ACC112 (cell line): ENCODE measurements around the gene CFAP65.

Source experiments
- H2AFZ ChIP-seq: fragments of 200-600 bp; sonication (generic); one replicate; pipeline ENCODE4 v1.6.0; 2017; ENCODE audit warnings: antibody characterized with exemption, low read length; ENCODE audit not compliant: unreplicated experiment
- H3K27ac ChIP-seq: fragments of 200-600 bp; sonication (generic); 2 replicates; pipeline ENCODE4 v1.5.1; 2014; ENCODE audit warnings: low read depth, mild to moderate bottlenecking, antibody characterized with exemption, low read length, moderate library complexity
- H3K27me3 ChIP-seq: fragments of 200-600 bp; sonication (generic); 2 replicates; pipeline ENCODE4 v1.6.1; 2014; ENCODE audit warnings: mild to moderate bottlenecking, antibody characterized with exemption, low read length, moderate library complexity, mixed read lengths; ENCODE audit not compliant: insufficient read depth
- H3K36me3 ChIP-seq: fragments of 200-600 bp; sonication (generic); 2 replicates; pipeline ENCODE4 v1.6.1; 2016; ENCODE audit warnings: mild to moderate bottlenecking, antibody characterized with exemption, low read length, moderate library complexity, mixed read lengths; ENCODE audit not compliant: insufficient read depth
- H3K4me1 ChIP-seq: fragments of 200-600 bp; sonication (generic); one replicate; pipeline ENCODE4 v1.6.1; 2016; ENCODE audit warnings: low read length, mixed read lengths; ENCODE audit not compliant: insufficient read depth, unreplicated experiment, control insufficient read depth
- H3K4me3 ChIP-seq: fragments of 200-600 bp; sonication (generic); 2 replicates; pipeline ENCODE4 v1.5.1; 2014; ENCODE audit warnings: mild to moderate bottlenecking, low read depth, low read length
- H3K79me2 ChIP-seq: fragments of 200-600 bp; sonication (generic); one replicate; pipeline ENCODE4 v1.6.0; 2016; ENCODE audit warnings: low read length; ENCODE audit not compliant: control insufficient read depth, unreplicated experiment, insufficient read depth

The CFAP65 gene

DNA sequence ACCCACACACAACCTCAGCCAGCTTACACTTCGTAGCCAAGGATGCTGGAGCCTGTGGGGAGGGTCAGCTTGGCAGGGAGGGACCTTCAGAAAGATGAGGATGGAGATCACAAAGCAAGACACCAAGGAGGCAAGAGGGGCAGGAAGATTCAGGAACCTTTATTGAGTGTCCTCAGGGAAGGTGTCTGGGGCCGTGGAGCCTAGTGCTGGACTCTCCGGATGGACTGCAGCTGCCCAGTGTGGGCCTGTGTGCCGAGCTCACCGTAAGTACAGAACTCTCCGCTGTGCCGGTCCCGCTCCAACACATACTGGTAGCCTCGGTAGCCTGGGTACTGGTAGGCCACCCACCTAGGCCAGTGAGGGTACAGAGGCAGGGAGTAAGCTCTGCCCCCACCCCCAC is 51.3 kb downstream of the CFAP65 start:
- H3K27ac ChIP-seq: no peak overlapping the region
- H3K27me3 ChIP-seq: peaks cover 98% of the 10 kb centered on the region
- no peaks in the 10 kb centered on the region for H3K36me3 ChIP-seq
- H3K79me2 ChIP-seq: no peaks in the 10 kb centered on the region
- H3K4me1 ChIP-seq: peaks cover 4% of the 10 kb centered on the region
- H2AFZ ChIP-seq: no peak overlapping the region
- H3K4me3 ChIP-seq: no peak overlapping the region

DNA sequence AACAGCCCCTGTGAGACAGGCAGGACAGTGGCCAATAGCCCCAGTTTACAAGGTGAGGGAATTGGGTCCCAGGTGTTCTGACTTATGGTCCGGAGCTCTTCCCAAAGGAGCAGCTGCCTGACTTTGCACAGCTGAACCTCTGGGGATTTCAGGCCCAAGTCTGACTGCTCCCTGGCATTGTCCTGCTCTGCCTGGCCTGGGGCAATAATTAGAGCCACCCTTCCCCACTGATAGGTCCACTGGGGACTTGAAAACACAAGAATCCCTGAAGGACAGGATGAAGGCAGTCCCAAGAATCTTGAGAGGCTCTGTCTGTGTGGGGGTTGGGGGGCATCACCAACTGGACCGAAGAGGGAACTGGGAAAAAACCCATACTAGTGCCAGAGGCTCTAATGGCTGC is 52.7 kb downstream of the CFAP65 start:
- Histone ChIP-seq H3K27me3 (peaks cover 99% of the 10 kb centered on the region), H3K27ac (no peak overlapping the region), H2AFZ (no peak overlapping the region), H3K4me3 (no peak overlapping the region), H3K36me3 (no peaks in the 10 kb centered on the region), H3K79me2 (no peaks in the 10 kb centered on the region), H3K4me1 (no peaks in the 10 kb centered on the region)

DNA sequence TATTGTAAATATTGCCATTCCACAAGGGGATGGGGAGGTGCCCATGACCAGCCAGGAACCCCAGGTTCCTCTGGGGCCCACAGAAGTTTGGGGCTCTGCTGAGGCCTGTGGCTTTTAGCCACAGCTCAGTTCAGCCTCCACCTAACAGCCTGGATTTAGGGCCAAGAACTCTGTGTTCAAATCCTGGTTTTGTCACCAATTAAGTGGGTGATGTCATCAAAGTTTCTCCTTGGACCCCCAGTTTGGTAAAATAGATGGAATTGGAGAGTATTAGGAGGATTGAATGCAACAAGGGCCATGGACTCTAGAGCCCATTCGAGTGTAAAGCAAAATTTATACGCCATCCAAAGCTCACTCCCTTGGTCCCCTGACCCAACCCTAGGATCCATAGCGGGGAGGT is 53.2 kb downstream of the CFAP65 start:
- Histone ChIP-seq H3K4me3 (no peak overlapping the region), H3K27ac (no peak overlapping the region), H2AFZ (no peak overlapping the region), H3K27me3 (peaks cover 99% of the 10 kb centered on the region), H3K4me1 (no peaks in the 10 kb centered on the region), H3K36me3 (no peaks in the 10 kb centered on the region), H3K79me2 (no peaks in the 10 kb centered on the region)

DNA sequence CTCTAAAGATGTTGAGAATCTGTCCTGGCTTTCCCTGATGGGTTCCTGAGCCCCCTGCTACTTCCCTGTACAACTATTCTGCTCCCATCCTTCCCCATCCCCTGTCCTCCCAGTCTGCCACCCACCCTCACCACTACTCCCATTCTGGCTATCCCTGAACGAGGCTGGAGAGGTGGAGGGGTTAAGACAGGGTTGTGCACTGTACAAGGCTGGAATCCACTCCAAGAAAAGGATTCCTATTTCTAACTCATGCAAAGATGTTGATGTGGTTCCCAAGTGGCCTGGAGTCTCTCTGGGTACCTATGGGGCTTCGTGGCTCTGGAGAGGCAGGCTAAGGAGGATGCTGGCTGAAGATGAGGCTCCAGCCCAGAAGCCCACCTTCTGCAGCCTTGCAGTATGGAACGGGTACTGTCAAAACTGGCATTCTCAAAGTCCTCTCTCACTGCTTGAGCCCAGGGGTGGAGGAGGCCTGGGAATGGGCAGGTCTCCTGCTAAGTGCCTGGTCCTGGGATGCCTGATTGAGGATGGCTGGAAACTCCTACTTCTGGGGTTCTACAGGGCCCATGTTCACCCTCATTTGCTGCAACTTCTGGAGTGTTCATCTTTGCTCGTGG is 55.1 kb downstream of the CFAP65 start:
- Histone ChIP-seq H3K4me1 (no peaks in the 10 kb centered on the region), H2AFZ (no peak overlapping the region), H3K27me3 (peaks cover 99% of the 10 kb centered on the region)

DNA sequence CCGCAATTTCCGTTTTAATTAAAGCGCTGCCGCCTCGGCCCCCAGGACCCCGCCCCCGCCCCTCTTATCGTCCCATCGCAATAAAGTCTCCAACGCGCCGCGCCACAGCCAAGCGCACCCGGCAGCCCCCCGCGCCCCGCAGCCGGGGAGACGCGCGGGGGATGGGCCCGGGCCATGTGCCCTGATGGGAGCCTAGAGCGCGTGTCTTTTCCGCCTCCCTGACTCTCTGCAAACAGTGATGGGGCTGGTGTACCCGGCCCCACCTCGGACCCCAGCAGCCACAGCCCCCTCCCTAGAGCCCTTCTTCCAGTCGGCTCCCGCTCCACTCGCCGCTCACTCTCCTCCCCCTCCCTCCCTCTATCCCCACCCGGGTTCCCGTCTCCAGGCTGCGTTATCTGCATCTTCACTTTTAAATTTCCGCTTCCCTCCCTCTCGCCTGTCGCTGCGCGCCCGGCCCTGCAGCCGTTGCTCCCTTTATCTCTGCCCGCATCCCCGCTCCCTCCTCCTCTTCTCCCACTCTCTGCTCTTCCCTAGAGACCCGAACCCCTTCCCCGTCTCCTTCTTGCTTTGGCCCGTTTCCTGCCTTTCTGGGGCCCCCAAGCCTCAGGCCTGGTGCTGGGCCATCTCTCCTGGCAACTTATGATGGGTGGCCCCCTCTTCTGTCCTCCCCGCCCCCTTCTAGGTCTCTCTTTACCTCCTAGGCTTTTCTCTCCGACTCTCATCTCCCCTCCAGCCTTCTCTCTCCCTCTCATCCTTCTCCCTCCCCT is 55.8 kb downstream of the CFAP65 start:
- Histone ChIP-seq H3K27me3 (peaks cover 98% of the 10 kb centered on the region), H3K4me3 (no peak overlapping the region), H2AFZ (no peak overlapping the region), H3K36me3 (no peaks in the 10 kb centered on the region), H3K79me2 (no peaks in the 10 kb centered on the region), H3K27ac (no peak overlapping the region), H3K4me1 (no peaks in the 10 kb centered on the region)

More for the DNA sequence above, 55.1 kb downstream of the CFAP65 start:
- no peak overlapping the region for H3K4me3 ChIP-seq
- no peak overlapping the region for H3K27ac ChIP-seq
- no peaks in the 10 kb centered on the region for H3K79me2 ChIP-seq
- H3K36me3 ChIP-seq: no peaks in the 10 kb centered on the region

DNA sequence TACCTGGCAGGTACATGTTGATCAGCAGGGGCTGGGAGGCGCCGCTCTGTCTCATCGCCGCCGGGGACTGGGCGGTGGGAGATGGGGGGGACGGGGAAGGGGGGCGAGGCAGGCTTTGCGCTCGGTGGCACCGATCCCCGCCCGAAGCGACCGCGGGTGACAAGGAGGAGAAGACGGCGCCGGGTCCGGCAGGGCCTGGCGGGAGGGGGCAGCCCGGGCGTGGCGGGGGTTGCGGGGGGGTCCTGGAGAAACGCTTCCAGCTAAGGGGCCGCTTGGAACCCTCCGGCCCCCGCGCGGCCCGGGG is 56.3 kb downstream of the CFAP65 start, which contains the start of gene FEV:
FEV (minus strand) TSS at position 164 of the 304 bp plus-strand sequence; CDS start at position 55, 109 bp downstream.
- Histone ChIP-seq H3K4me3 (no peak within 1 kb of the TSS), H3K36me3 (no peaks in the 10 kb centered on the region), H3K4me1 (no peaks in the 10 kb centered on the region), H3K79me2 (no peaks in the 10 kb centered on the region), H3K27me3 (peaks cover 95% of the 10 kb centered on the region), H2AFZ (peak within 1 kb of the TSS; percentile 11), H3K27ac (no peak within 1 kb of the TSS)

DNA sequence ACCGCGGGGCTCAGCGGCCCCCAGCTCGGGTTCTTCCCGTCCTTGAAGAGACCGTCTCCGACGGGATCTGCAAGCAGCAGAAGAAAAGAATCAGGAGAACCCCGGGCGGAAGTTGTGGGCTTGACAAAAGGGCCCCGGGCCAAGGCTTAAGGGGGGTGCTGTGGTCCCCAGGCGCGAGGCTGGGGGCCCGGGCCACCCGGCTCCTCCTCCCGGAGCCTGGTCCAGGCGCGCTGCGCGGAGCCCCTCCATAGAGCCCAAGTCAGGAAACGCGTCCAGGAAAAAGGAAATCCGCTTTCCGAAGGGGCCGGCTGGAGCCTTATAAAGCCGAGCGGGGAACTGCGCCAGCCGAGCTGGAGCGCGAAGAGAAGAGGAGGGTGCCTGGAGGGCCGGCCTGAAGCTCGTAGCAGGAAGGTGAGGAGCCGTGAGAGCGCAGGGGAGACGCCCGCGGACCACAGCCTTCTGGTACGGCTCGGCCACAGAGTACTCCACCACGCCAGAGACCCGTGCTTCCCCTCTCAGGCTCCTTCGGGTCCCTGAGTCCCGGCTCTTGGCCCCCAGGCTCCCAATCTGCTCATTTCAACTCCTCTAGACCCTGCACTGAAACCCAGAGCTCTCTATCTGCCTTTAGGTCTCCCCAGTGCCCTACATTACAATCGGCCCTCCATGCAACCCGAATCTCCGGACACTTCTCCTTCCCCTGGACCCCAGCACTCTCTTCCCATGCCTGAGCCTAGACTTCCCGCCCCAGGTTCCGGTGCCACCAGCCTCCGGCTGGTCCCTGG is 56.9 kb downstream of the CFAP65 start:
- Histone ChIP-seq H3K4me3 (no peak overlapping the region), H3K27ac (no peak overlapping the region), H3K79me2 (no peaks in the 10 kb centered on the region), H3K4me1 (no peaks in the 10 kb centered on the region), H2AFZ (peak overlapping the region; percentile 11), H3K27me3 (peaks cover 89% of the 10 kb centered on the region), H3K36me3 (no peaks in the 10 kb centered on the region)

DNA sequence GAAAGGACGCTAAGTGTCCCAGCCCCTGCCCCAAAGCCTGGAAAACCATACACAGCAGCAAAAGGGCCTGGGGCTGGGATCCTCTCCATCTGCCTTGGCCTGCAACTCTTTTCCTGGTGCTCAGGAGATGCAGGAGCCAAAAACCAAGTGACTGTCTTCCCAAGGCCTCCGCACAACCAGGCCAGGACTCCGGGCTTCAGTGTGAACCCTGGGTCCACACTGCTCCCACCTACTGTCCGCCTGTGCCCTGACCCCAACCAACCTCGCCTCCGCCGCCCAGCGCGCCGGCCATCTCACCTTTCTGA is 57.4 kb downstream of the CFAP65 start:
- Histone ChIP-seq H3K4me1 (no peaks in the 10 kb centered on the region), H3K27ac (no peak overlapping the region), H2AFZ (no peak overlapping the region), H3K4me3 (no peak overlapping the region), H3K27me3 (peaks cover 84% of the 10 kb centered on the region), H3K79me2 (no peaks in the 10 kb centered on the region), H3K36me3 (no peaks in the 10 kb centered on the region)

DNA sequence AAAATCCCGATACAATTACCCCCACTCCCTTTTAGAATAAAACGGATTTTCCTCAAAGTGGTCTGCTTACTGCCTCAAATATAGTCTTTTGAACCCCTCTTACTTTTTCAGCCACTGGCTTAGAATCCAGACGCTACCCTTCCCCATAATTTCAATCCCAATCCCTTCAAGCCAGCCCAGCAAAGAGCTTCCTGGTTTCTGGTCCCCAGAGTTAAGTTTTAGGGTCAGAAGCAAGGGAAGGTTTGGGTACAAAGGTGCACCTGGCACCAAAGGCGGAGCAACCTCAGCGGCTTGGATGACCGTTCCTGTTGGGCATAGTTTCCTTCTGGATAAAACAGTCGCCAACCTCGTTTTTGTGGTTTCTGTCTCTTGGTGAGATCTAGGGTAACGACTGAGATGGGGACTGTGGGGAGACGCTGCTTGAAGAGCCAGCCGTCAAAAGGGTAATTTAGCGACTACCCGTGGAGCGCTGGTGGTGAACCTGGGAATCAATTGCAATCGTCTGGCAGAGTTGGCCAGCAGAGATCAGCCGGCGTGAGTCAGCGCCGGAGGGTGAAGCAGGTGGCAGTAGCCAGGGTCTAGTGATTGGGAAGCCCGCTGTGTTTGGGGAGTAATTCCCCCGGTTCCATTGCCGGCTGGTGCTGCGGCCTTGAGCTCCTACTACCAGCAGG is 57.9 kb downstream of the CFAP65 start:
- Histone ChIP-seq H3K79me2 (no peaks in the 10 kb centered on the region), H3K4me3 (no peak overlapping the region), H3K27me3 (peaks cover 82% of the 10 kb centered on the region), H3K36me3 (no peaks in the 10 kb centered on the region), H2AFZ (no peak overlapping the region), H3K4me1 (no peaks in the 10 kb centered on the region), H3K27ac (no peak overlapping the region)

DNA sequence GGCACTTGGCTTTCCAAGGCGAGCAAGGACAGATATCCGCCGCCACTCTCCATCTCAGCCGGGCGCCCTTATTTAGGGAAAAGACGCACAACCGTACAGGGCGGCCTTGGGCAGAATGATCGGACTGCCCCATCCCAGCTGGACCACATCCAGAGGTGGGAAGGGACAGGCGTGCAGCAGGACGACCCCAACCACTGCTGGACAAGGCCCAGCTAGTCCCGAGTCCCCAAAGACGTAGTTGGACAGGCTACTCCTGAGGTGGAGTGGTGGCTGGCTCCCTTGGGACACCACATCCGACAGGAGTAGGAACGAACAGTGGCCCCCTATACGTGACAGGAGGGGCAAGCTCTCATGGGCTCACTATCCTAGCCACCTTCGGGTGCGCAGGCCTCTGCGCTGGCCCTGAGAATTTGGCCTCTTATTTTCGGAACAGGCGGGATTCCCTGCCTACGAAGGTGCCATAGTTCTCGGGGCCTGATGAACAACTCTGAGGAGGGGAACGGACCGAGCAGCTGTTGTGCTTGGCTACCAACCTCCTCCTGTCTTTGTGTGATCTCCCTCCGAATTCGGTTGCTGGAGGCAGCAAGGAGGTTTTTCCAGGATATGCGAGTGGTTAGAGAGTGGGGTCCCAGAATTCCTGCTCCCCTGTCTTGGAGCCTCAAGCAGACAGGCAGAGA is 58.6 kb downstream of the CFAP65 start:
- Histone ChIP-seq H3K4me3 (no peak overlapping the region; the same call in 1 of the 2 replicates), H3K36me3 (no peaks in the 10 kb centered on the region), H3K4me1 (no peaks in the 10 kb centered on the region), H3K27ac (no peak overlapping the region), H3K79me2 (no peaks in the 10 kb centered on the region), H3K27me3 (peaks cover 82% of the 10 kb centered on the region), H2AFZ (no peak overlapping the region)
